GM21825 (cell line): ENCODE measurements around the gene MMP17.

Source experiments
- ATAC-seq: cut with Tn5 transposase; IDR thresholded peaks from one replicate; pipeline ENCODE4 v1.9.1; 2021; ENCODE audit warnings: mild to moderate bottlenecking, moderate library complexity; ENCODE audit not compliant: unreplicated experiment

Gene MMP17

GRCh38 chr12:131827961-131828534, at the start of gene MMP17:
TSS of gene MMP17 (plus strand) at chr12:131828393. CDS start at chr12:131828495, 102 bp downstream.
- ATAC-seq, result peak; percentile 53

DNA sequence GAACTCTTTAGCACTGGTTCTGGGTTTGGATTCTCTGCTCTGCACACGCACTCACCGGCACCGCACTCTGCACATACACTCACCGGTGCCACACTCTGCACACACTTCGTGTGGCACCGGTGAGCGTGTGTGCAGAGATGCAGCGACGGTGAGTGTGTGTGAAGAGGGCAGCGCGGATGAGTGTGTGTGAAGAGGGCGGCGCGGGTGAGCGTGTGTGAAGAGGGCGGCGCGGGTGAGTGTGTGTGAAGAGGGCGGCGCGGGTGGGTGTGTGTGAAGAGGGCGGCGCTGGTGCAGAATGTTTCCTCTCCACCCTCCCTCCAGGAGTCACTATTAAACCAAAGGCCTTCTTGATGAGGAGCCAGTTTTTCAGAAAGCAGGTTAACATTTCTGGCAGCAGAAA, 49.2 kb upstream of the MMP17 start:
- no peak for ATAC-seq

GRCh38 chr12:131782061-131782460, 46.1 kb upstream of the MMP17 start:
- no peak for ATAC-seq

- ATAC-seq, result peak; percentile 80
Measured at GRCh38 chr12:131783915-131784541, 44.2 kb upstream of the MMP17 start.

GRCh38 chr12:131784909-131785762, 43.1 kb upstream of the MMP17 start:
- no peak for ATAC-seq

DNA sequence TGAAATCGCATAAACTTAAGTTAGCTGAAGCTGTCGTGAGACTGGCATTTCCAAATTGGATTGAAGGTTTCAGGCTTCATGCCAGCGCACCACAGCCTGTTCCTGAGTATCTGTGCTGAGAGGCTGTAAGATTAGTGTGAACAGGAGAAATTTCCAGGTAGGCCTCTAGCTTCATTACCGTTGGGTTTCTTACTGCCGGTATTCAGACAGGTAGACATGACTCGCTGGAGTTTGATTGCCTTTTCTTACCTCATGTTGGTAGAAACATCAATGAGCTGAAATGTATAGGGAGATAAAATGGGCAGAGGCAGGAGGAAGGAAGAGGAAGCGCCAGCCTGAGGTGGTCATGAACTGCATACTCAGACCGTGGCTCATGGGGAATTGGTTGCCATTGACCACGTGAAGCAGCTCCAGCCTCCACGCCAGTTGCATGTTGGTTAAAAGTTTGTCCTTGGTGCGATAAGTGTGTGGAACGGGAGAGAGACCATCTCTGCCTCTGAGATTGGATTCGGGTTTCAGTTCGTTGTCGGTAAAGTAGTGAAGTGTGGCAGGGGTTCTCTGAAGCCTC, 42.3 kb upstream of the MMP17 start:
- no peak for ATAC-seq

DNA sequence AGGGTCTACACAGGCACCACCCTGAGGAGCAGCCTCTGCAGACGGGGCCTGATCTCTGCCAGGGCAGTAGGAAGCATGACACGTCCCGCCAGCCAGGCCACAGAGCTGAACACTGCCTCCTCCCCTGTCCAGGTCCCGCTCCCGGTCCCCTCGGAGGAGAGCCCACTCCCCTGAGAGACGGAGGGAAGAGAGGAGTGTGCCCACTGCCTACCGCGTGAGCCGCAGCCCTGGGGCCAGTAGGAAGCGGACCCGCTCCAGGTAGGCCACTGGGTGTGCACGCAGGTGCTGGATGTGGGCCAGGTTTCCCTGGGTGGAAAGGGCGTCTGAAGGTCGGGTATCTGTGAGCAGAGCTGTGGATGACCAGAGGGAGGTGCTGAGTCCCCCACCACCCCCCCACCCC, 41.9 kb upstream of the MMP17 start:
- no peak for ATAC-seq

DNA sequence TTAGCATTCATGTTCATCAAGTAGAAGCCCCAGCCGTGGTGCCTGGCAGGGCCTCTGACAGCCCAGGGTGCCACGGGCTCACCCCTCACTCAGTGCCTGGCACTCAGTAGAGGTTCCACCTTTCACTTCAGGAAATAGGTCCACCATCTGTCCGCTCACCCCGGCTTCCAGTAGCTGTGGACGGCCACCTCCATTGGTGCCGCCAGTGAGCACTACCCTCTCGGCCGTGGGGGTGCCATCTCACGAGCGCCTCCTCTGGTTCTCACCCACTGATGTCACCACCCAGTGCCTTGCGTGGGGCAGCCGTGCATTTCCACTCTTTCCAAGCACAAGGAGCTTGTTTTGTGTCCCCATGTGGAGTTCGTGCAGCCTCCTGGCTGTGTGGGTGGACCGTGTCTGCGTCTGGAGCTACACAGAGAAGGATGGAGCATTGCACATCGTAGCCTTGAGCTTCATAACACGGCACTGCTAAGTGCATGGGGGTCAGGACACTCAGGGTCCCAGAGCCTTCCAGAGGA, 41.0 kb upstream of the MMP17 start:
- ATAC-seq, result no peak

GRCh38 chr12:131788070-131788469, 40.1 kb upstream of the MMP17 start:
- ATAC-seq, result no peak

DNA sequence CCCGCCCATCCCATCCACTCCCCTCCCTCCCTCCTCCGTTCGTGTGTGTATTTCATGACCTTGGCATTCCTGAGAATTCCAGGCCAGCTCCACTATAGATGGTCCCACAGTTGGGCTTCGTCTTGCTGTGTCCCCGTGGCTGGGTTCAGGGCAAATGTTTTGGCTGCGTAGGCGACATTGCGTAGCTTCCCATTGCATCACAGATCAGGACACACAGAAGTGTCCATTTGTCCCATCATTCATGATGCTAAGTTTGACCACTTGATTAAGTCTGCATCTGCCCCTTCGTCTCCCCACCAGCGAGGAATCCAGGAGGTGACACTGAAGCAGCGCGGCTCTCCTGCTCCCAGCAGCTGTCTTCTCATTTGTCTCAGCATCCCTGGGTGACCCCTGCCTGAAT, 38.6 kb upstream of the MMP17 start:
- no peak for ATAC-seq

GRCh38 chr12:131793243-131794022, 34.8 kb upstream of the MMP17 start:
- ATAC-seq, result no peak

GRCh38 chr12:131794061-131794460, 34.1 kb upstream of the MMP17 start:
- ATAC-seq, result no peak

DNA sequence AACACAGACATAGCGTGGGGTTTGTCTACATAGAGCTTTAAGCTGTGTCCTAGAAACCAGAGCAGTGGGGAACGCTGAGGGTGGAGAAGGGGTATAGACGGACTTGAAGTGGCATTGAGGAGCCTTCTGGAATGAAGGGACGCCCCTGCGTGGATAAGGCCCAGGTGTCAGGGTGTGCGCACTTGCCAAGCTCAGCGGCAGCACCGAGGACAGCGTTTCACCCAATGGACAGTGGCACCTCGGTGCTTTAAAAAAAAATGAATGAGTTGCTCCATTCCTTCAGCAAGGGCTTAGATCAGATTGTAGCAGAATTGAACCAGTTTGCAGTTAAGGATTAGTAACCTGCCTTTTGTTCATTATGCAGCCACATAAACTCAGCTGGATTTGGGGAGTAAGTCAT, 33.6 kb upstream of the MMP17 start:
- ATAC-seq, result no peak

DNA sequence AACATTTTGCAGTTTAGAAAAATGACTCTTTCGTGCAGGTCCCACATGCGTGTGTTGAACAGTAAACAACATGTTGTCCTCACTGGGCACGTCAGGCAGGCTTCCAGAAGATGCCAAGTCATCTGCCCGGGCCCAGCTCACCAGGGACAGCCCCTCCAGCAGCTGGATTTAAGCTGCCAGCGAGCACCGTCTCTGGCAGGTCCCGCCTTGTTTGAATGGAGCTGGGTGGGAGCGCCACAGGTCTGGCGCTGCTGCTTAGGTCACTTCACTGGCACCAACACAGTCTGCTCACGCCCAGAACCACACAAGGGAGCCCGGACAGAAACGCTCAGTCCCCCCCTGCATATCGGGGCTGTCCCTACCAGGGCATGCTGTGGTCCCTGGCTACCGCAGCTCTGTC, 33.1 kb upstream of the MMP17 start:
- no peak for ATAC-seq

DNA sequence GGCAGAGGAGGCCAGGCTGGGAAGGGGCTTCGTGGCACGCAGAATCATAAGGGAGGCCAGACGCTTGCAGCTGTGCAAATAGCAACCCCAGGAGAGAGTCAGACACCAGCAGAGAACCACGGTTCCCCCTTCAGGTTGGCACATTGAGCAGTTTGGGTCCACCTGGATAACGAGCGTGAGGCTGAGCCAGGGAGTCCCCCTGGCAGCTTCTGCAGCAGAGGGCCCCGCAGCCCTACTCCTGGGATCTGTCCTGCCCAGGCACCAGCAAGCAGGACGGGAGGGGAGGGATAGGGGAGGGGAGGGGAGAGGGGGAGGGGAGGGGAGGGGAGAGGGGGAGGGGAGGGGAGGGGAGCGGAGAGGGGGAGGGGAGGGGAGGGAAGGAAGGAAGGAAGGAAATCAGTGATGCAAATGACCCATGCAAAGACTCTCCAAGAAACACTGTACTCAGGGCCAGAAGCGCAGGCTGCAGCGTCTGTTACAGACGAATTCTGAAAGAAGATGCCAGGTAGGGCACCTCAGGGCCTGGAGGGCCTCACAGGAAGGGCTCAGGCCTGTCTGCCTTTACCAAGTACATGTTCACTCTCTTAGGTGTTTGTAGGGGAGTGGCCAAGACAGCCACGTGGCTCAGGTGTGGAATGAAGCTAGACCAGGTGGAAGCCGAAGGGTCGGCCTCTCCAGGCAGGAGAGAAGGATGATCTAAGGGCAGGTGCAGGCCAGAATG, 32.3 kb upstream of the MMP17 start:
- ATAC-seq, result no peak

GRCh38 chr12:131796411-131796736, 31.8 kb upstream of the MMP17 start:
- no peak for ATAC-seq

- no peak for ATAC-seq
Measured at GRCh38 chr12:131796754-131797587, 31.2 kb upstream of the MMP17 start.

GRCh38 chr12:131797588-131797934, 30.6 kb upstream of the MMP17 start:
- no peak for ATAC-seq

DNA sequence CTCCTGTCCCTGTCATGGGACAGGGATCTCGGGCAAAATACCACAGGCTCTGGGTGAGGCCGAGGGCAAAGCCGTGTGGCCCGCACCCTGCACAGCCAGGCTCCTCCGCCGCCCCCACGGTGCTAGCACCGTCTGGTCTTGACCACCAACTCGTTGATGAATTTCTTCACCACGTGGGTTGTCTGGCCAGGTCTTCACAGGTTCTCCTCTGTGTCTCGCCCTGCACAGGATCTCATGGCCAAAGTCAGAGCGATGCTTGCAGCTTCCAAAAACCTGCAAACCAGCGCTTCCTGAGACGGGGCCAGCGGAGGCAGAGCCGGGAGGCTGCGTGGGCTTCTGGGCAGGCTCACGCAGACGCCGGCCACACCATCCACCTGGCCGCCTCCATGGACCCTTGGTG, 29.0 kb upstream of the MMP17 start:
- no peak for ATAC-seq
